ENCODE results near the gene LZTR1.

- TF ChIP-seq, protein P1, sequence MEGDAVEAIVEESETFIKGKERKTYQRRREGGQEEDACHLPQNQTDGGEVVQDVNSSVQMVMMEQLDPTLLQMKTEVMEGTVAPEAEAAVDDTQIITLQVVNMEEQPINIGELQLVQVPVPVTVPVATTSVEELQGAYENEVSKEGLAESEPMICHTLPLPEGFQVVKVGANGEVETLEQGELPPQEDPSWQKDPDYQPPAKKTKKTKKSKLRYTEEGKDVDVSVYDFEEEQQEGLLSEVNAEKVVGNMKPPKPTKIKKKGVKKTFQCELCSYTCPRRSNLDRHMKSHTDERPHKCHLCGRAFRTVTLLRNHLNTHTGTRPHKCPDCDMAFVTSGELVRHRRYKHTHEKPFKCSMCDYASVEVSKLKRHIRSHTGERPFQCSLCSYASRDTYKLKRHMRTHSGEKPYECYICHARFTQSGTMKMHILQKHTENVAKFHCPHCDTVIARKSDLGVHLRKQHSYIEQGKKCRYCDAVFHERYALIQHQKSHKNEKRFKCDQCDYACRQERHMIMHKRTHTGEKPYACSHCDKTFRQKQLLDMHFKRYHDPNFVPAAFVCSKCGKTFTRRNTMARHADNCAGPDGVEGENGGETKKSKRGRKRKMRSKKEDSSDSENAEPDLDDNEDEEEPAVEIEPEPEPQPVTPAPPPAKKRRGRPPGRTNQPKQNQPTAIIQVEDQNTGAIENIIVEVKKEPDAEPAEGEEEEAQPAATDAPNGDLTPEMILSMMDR (conservative IDR thresholded peaks at IDR 0.05): no peak
- TF ChIP-seq EZH2 (IDR thresholded peaks at IDR 0.05; ENCODE audit: low read depth): no peak
Observed at GRCh38 chr22:20985720-20986119, 3.6 kb downstream of the LZTR1 start.

Data from PC-9 (cell line).